HG03565 (cell line): ENCODE measurements around the gene GFOD2.

Source experiments
- ATAC-seq: cut with Tn5 transposase; IDR thresholded peaks from one replicate; pipeline ENCODE4 v1.9.1; 2021; ENCODE audit warnings: mild to moderate bottlenecking, moderate library complexity; ENCODE audit not compliant: unreplicated experiment

The GFOD2 gene

GRCh38 chr16:67647681-67648080 lies 71.4 kb downstream of the GFOD2 start:
- no peak for ATAC-seq

GRCh38 chr16:67647111-67647651 lies 71.9 kb downstream of the GFOD2 start:
- ATAC-seq: no peak

- ATAC-seq: no peak
Observed at GRCh38 chr16:67645397-67646121, 73.6 kb downstream of the GFOD2 start.

- no peak for ATAC-seq
Observed at GRCh38 chr16:67644038-67644437, 75.1 kb downstream of the GFOD2 start.

- no peak for ATAC-seq
Observed at GRCh38 chr16:67641779-67642708, 77.1 kb downstream of the GFOD2 start.

- no peak for ATAC-seq
Observed at GRCh38 chr16:67637625-67638024, 81.5 kb downstream of the GFOD2 start.

- ATAC-seq: no peak
Observed at GRCh38 chr16:67636713-67637112, 82.4 kb downstream of the GFOD2 start.

GRCh38 chr16:67632415-67633172 lies 86.5 kb downstream of the GFOD2 start:
- no peak for ATAC-seq

- no peak for ATAC-seq
Observed at GRCh38 chr16:67628216-67628615, 90.9 kb downstream of the GFOD2 start.
